GM10266 (cell line): ENCODE data around the gene EZH2.
A peak's percentile ranks its signal among the peaks of the same experiment; 100 is the strongest.

ENCODE experiments used
- DNase-seq: peaks from one replicate; pipeline ENCODE4 v3.0.0; 2012; ENCODE audit errors: extremely low spot score
- CTCF ChIP-seq: IDR thresholded peaks from 2 replicates; pipeline ENCODE4 v1.5.1; 2012; ENCODE audit warnings: mild to moderate bottlenecking, low read depth; ENCODE audit not compliant: control insufficient read depth, insufficient read depth; ENCODE audit errors: missing control alignments

Gene EZH2

GRCh38 chr7:148884299-148885022 is 370 bp upstream of the EZH2 start:
- DNase-seq = peak; percentile 100
- TF ChIP-seq CTCF = no peak

- no peak for TF ChIP-seq CTCF
- DNase-seq = peak; percentile 71
Measured at GRCh38 chr7:148883266-148884048, 634 bp downstream of the EZH2 start.

- no peak for TF ChIP-seq CTCF
- no peak for DNase-seq
Measured at GRCh38 chr7:148882841-148883265, 1.2 kb downstream of the EZH2 start.

- no peak for TF ChIP-seq CTCF
- no peak for DNase-seq
Measured at GRCh38 chr7:148882192-148882591, 1.9 kb downstream of the EZH2 start.

GRCh38 chr7:148878317-148878716 is 5.8 kb downstream of the EZH2 start:
- DNase-seq = no peak
- TF ChIP-seq CTCF = no peak

- no peak for TF ChIP-seq CTCF
- DNase-seq = no peak
Measured at GRCh38 chr7:148877517-148877916, 6.6 kb downstream of the EZH2 start.

- no peak for TF ChIP-seq CTCF
- no peak for DNase-seq
Measured at GRCh38 chr7:148872188-148872587, 11.9 kb downstream of the EZH2 start.
